Upper lobe of left lung (tissue), 6 donors: ENCODE measurements around the gene SNED1. TPM values are rescaled to one million over a fixed set of nuclear protein-coding genes. Genes with fewer than 3 reads are reported as not detected.

Experiments used
- ATAC-seq, 2 donors: fragments of 200-7000 bp; cut with Tn5 transposase; one replicate each; pipeline ENCODE4 v1.9.1; 2022; ENCODE audit warnings: mild to moderate bottlenecking in 2 of 2, moderate library complexity in 2 of 2; ENCODE audit not compliant: low FRiP score in 2 of 2
- DNase-seq, 2 donors: peaks; one replicate each; pipeline ENCODE4 v3.0.0-alpha.2; 2019 to 2020
- H3K27ac ChIP-seq, 4 donors: fragments of 200-600 bp; sonication (generic); one replicate each; pipeline ENCODE4 v1.5.1; 2016 to 2019
- H3K27me3 ChIP-seq, 4 donors: fragments of 200-600 bp; sonication (generic); one replicate each; pipeline ENCODE4 v1.5.1; 2017 to 2019
- H3K36me3 ChIP-seq, 4 donors: fragments of 200-600 bp; sonication (generic); one replicate each; pipeline ENCODE4 v1.5.1; 2016 to 2019
- H3K4me1 ChIP-seq, 4 donors: fragments of 200-600 bp; sonication (generic); one replicate each; pipeline ENCODE4 v1.5.1; 2018 to 2019
- H3K4me3 ChIP-seq, 4 donors: fragments of 200-600 bp; sonication (generic); one replicate each; pipeline ENCODE4 v1.5.1; 2017 to 2019; ENCODE audit warnings: mild to moderate bottlenecking in 2 of 4, moderate library complexity in 1 of 4
- H3K9me3 ChIP-seq, 4 donors: fragments of 200-600 bp; sonication (generic); one replicate each; pipeline ENCODE4 v1.5.1; 2018 to 2019
- CTCF ChIP-seq, 6 experiments: fragments of 450-650 bp in 4 of 6; fragments of 200-600 bp in 2 of 6; sonication (generic) in 2 of 6; IDR thresholded peaks; one replicate each; pipeline ENCODE4 v1.5.1; 2016 to 2019; ENCODE audit warnings: antibody characterized with exemption in 6 of 6
- EP300 ChIP-seq, 4 donors: sonication (generic); formaldehyde crosslinking; IDR thresholded peaks; one replicate each; pipeline ENCODE4 v1.5.1; 2017; ENCODE audit warnings: antibody characterized with exemption in 4 of 4, control low read depth in 2 of 4
- POLR2A ChIP-seq, 4 donors: fragments of 450-650 bp; IDR thresholded peaks; one replicate each; pipeline ENCODE4 v1.5.1; 2016 to 2017; ENCODE audit warnings: antibody characterized with exemption in 4 of 4, mild to moderate bottlenecking in 2 of 4
- POLR2AphosphoS5 ChIP-seq, 2 donors: sonication (generic); formaldehyde crosslinking; IDR thresholded peaks; one replicate each; pipeline ENCODE4 v1.5.1; 2017; ENCODE audit warnings: antibody characterized with exemption in 2 of 2
- WGBS, 2 donors: methylation state at CpG; one replicate each; pipeline ENCODE4 v1.1.5; 2017 to 2018; 5-methylcytosine and 5-hydroxymethylcytosine counted together
- total RNA-seq, 6 donors: library from RNA; depleted of rRNA in 4 of 6; stranded (reverse); fragments of >200 nt in 4 of 6; gene quantifications; one replicate each; pipeline versions ENCODE4 v1.1.0 to v1.2.1, GENCODE V29; 2016 to 2021
- donor health status: DM: no; HTN: no; CAD: no; lungs with moderate emphysema.
- donor health status: DM: no; HTN: yes; CAD: no; lungs with severe emphysema.

Gene SNED1
- total RNA-seq, 6 donors from 2014 or later, result 26.0 to 189 (median 38.9) TPM

GRCh38 chr2:241130316-241130715, 131.9 kb downstream of the SNED1 start:
- no peaks in the 10 kb centered on the region for H3K9me3 ChIP-seq
- ATAC-seq, result no peak
- 89 to 90% methylated on average over 8 to 16 of the region's 16 CpGs for WGBS, 2 donors
- peak in 1 of 2 donors; percentile 66 for DNase-seq
- H3K4me3 ChIP-seq, result no peak overlapping the region
- no peaks in the 10 kb centered on the region for H3K27me3 ChIP-seq
- TF ChIP-seq CTCF (IDR thresholded peaks at IDR 0.05) (no peak), EP300 (IDR thresholded peaks at IDR 0.05) (no peak), POLR2A (IDR thresholded peaks at IDR 0.05) (no peak), POLR2AphosphoS5 (IDR thresholded peaks at IDR 0.05) (no peak)
- no peaks in the 10 kb centered on the region for H3K4me1 ChIP-seq
- H3K27ac ChIP-seq, result no peak overlapping the region
- H3K36me3 ChIP-seq, result peaks cover 0 to 7% (median 0%) of the 10 kb centered on the region in 4 donors

- no peaks in the 10 kb centered on the region for H3K4me1 ChIP-seq
- WGBS, 2 donors, result 98 to 99% methylated on average over 7 of the region's 7 CpGs
- no peak overlapping the region for H3K27ac ChIP-seq
- H3K9me3 ChIP-seq, result no peaks in the 10 kb centered on the region
- no peak overlapping the region for H3K4me3 ChIP-seq
- ATAC-seq (no peak), DNase-seq (no peak)
- no peaks in the 10 kb centered on the region for H3K27me3 ChIP-seq
- TF ChIP-seq EP300 (IDR thresholded peaks at IDR 0.05) (no peak), POLR2A (IDR thresholded peaks at IDR 0.05) (no peak), CTCF (IDR thresholded peaks at IDR 0.05) (no peak), POLR2AphosphoS5 (IDR thresholded peaks at IDR 0.05) (no peak)
- peaks cover 0 to 9% (median 1%) of the 10 kb centered on the region in 4 donors for H3K36me3 ChIP-seq
These were observed 133.1 kb downstream of the SNED1 start for GRCh38 chr2:241131531-241131930.

GRCh38 chr2:241132538-241133435, 134.4 kb downstream of the SNED1 start:
- Histone ChIP-seq H3K36me3 (peaks cover 0 to 15% (median 4%) of the 10 kb centered on the region in 4 donors), H3K9me3 (no peaks in the 10 kb centered on the region), H3K4me1 (no peaks in the 10 kb centered on the region), H3K27me3 (no peaks in the 10 kb centered on the region), H3K4me3 (no peak overlapping the region), H3K27ac (no peak overlapping the region)
- DNase-seq (no peak), ATAC-seq (no peak)
- 94% methylated on average over 14 of the region's 14 CpGs for WGBS, 2 donors
- TF ChIP-seq POLR2A (IDR thresholded peaks at IDR 0.05) (no peak), EP300 (IDR thresholded peaks at IDR 0.05) (no peak), CTCF (IDR thresholded peaks at IDR 0.05) (no peak), POLR2AphosphoS5 (IDR thresholded peaks at IDR 0.05) (no peak)

GRCh38 chr2:241133436-241133820, 135.0 kb downstream of the SNED1 start:
- WGBS, 2 donors, result 97% methylated on average over 9 to 10 of the region's 10 CpGs
- no peak overlapping the region for H3K27ac ChIP-seq
- H3K27me3 ChIP-seq, result no peaks in the 10 kb centered on the region
- TF ChIP-seq EP300 (IDR thresholded peaks at IDR 0.05), result no peak
- no peak for TF ChIP-seq CTCF (IDR thresholded peaks at IDR 0.05)
- no peak for ATAC-seq
- H3K36me3 ChIP-seq, result peaks cover 0 to 19% (median 7%) of the 10 kb centered on the region in 4 donors
- no peak for DNase-seq
- H3K9me3 ChIP-seq, result no peaks in the 10 kb centered on the region
- H3K4me1 ChIP-seq, result no peaks in the 10 kb centered on the region
- H3K4me3 ChIP-seq, result no peak overlapping the region

GRCh38 chr2:241134711-241135110, 136.3 kb downstream of the SNED1 start:
- no peak overlapping the region for H3K4me3 ChIP-seq
- peaks cover 0 to 19% (median 8%) of the 10 kb centered on the region in 4 donors for H3K36me3 ChIP-seq
- H3K27ac ChIP-seq, result no peak overlapping the region
- no peaks in the 10 kb centered on the region for H3K9me3 ChIP-seq
- H3K27me3 ChIP-seq, result no peaks in the 10 kb centered on the region
- no peaks in the 10 kb centered on the region for H3K4me1 ChIP-seq
- WGBS, 2 donors, result 88 to 94% methylated on average over 5 to 7 of the region's 7 CpGs
- TF ChIP-seq EP300 (IDR thresholded peaks at IDR 0.05), result no peak
- TF ChIP-seq CTCF (IDR thresholded peaks at IDR 0.05), result no peak
- TF ChIP-seq POLR2A (IDR thresholded peaks at IDR 0.05), result no peak
- TF ChIP-seq POLR2AphosphoS5 (IDR thresholded peaks at IDR 0.05), result no peak
- ATAC-seq (no peak), DNase-seq (no peak)
